ENCODE results near the gene DOCK9. TPM values are rescaled to one million over a fixed set of nuclear protein-coding genes. Genes with fewer than 3 reads are reported as not detected.

Gene DOCK9
- total and polyA plus RNA-seq, 4 donors: 48.8 to 193 (median 133) TPM

- WGBS, 2 donors: 76 to 84% methylated on average over 1 of the region's 1 CpG
- H3K36me3 ChIP-seq (ENCODE audit: control insufficient read depth in 4 of 4, insufficient read depth in 4 of 4, low read length in 4 of 4): peaks cover 2 to 45% (median 9%) of the 10 kb centered on the region in 4 donors
- no peak overlapping the region for H3K4me3 ChIP-seq
- peaks cover 0 to 6% (median 0%) of the 10 kb centered on the region in 5 donors for H3K4me1 ChIP-seq (ENCODE audit: control insufficient read depth in 5 of 5, insufficient read depth in 5 of 5, low read length in 5 of 5)
- H3K9me3 ChIP-seq (ENCODE audit: control insufficient read depth in 4 of 4, insufficient read depth in 3 of 4, low read length in 3 of 4): peaks cover 0 to 10% (median 3%) of the 10 kb centered on the region in 4 donors
- H3K9ac ChIP-seq (ENCODE audit: insufficient read depth in 1 of 2, low read length in 2 of 2): no peak overlapping the region
- DNase-seq (no peak), ATAC-seq (ENCODE audit: insufficient read depth, low FRiP score) (no peak)
- H3K27ac ChIP-seq (ENCODE audit: low read depth in 1 of 2, low read length in 1 of 2): no peak overlapping the region
- TF ChIP-seq CTCF (IDR thresholded peaks at IDR 0.05; ENCODE audit: control extremely low read depth, extremely low read depth): no peak
- no peaks in the 10 kb centered on the region for H3K27me3 ChIP-seq (ENCODE audit: control insufficient read depth in 3 of 3, insufficient read depth in 3 of 3, low read length in 2 of 3)
Measured at GRCh38 chr13:98875146-98875729, 102.6 kb downstream of the DOCK9 start.

DNA sequence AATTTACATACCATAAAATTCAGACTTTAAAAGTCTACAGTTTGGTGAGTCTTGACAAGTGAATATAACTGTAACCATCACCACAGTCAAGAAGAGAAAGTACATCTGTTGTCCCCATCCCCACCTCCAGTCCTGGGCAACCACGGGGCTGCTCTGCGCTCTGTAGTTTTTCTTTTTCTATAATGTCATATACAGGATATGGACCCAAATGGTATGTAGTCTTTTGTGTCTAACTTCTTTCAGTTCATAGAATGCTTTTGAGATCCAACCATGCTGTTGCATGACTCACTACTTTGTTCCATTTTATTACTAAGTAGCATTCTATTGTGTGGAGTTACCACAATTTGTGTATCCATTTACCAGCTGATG lies 103.9 kb downstream of the DOCK9 start:
- H3K9ac ChIP-seq (ENCODE audit: insufficient read depth in 1 of 2, low read length in 2 of 2): no peak overlapping the region
- peaks cover 0 to 41% (median 7%) of the 10 kb centered on the region in 4 donors for H3K36me3 ChIP-seq (ENCODE audit: control insufficient read depth in 4 of 4, insufficient read depth in 4 of 4, low read length in 4 of 4)
- no peak overlapping the region for H3K27ac ChIP-seq (ENCODE audit: low read depth in 1 of 2, low read length in 1 of 2)
- no peaks in the 10 kb centered on the region for H3K27me3 ChIP-seq (ENCODE audit: control insufficient read depth in 3 of 3, insufficient read depth in 3 of 3, low read length in 2 of 3)
- ATAC-seq (ENCODE audit: insufficient read depth, low FRiP score) (no peak), DNase-seq (no peak)
- H3K9me3 ChIP-seq (ENCODE audit: control insufficient read depth in 4 of 4, insufficient read depth in 3 of 4, low read length in 3 of 4): peaks cover 0 to 10% (median 3%) of the 10 kb centered on the region in 4 donors
- WGBS, 2 donors: 95 to 96% methylated on average over 2 of the region's 2 CpGs
- H3K4me1 ChIP-seq (ENCODE audit: control insufficient read depth in 5 of 5, insufficient read depth in 5 of 5, low read length in 5 of 5): peaks cover 0 to 6% (median 0%) of the 10 kb centered on the region in 5 donors
- TF ChIP-seq CTCF (IDR thresholded peaks at IDR 0.05; ENCODE audit: control extremely low read depth, extremely low read depth): no peak
- H3K4me3 ChIP-seq: no peak overlapping the region

- 90 to 99% methylated on average over 3 of the region's 3 CpGs for WGBS, 2 donors
- H3K4me1 ChIP-seq (ENCODE audit: control insufficient read depth in 5 of 5, insufficient read depth in 5 of 5, low read length in 5 of 5): peaks cover 0 to 1% (median 0%) of the 10 kb centered on the region in 5 donors
- no peak overlapping the region for H3K4me3 ChIP-seq
- H3K9ac ChIP-seq (ENCODE audit: insufficient read depth in 1 of 2, low read length in 2 of 2): no peak overlapping the region
- DNase-seq: no peak
- peaks cover 0 to 38% (median 7%) of the 10 kb centered on the region in 4 donors for H3K36me3 ChIP-seq (ENCODE audit: control insufficient read depth in 4 of 4, insufficient read depth in 4 of 4, low read length in 4 of 4)
- H3K27ac ChIP-seq (ENCODE audit: low read depth in 1 of 2, low read length in 1 of 2): no peak overlapping the region
- ATAC-seq (ENCODE audit: insufficient read depth, low FRiP score): no peak
- H3K9me3 ChIP-seq (ENCODE audit: control insufficient read depth in 4 of 4, insufficient read depth in 3 of 4, low read length in 3 of 4): peaks cover 0 to 10% (median 3%) of the 10 kb centered on the region in 4 donors
- TF ChIP-seq CTCF (IDR thresholded peaks at IDR 0.05; ENCODE audit: control extremely low read depth, extremely low read depth): no peak
- no peaks in the 10 kb centered on the region for H3K27me3 ChIP-seq (ENCODE audit: control insufficient read depth in 3 of 3, insufficient read depth in 3 of 3, low read length in 2 of 3)
Measured at GRCh38 chr13:98873377-98874028, 104.4 kb downstream of the DOCK9 start.

All from lung (tissue), 12 donors.